ENCODE measurements around the gene AFF2. TPM values are rescaled to one million over a fixed set of nuclear protein-coding genes. Genes with fewer than 3 reads are reported as not detected.

The AFF2 gene
- total and polyA plus RNA-seq, 2 donors (not counting 3 experiments of a cell fraction or from before 2014, with no cell fraction given), result 0.03 to 0.07 TPM

GRCh38 chrX:148576396-148576795 is 76.0 kb downstream of the AFF2 start:
- no peak for DNase-seq (ENCODE audit: low read depth, low spot score)
- Histone ChIP-seq H3K4me3 (replicated peaks in 1 of 3; ENCODE audit: insufficient read depth in 1 of 3, low read depth in 1 of 3, low read length in 3 of 3) (no peak overlapping the region), H3K4me2 (ENCODE audit: insufficient read depth, low read length) (no peak overlapping the region), H3K9me3 (replicated peaks; ENCODE audit: control insufficient read depth, insufficient read depth, low read length) (no peaks in the 10 kb centered on the region), H4K20me1 (replicated peaks; ENCODE audit: control insufficient read depth, extremely low read depth, insufficient read depth, low read length) (no peaks in the 10 kb centered on the region), H3K27ac (ENCODE audit: insufficient read depth, low read depth, low read length) (no peak overlapping the region), H3K9me1 (replicated peaks; ENCODE audit: control insufficient read depth, extremely low read depth, insufficient read depth, low read length) (no peaks in the 10 kb centered on the region), H2AFZ (ENCODE audit: low read depth, low read length) (no peak overlapping the region), H3K27me3 (ENCODE audit: control insufficient read depth in 2 of 2, insufficient read depth in 2 of 2, low read length in 2 of 2) (no peaks in the 10 kb centered on the region), H3K4me1 (ENCODE audit: control insufficient read depth, extremely low read depth, insufficient read depth, low read length) (no peaks in the 10 kb centered on the region), H3K9ac (replicated peaks; ENCODE audit: extremely low read depth, insufficient read depth, low read length) (no peak overlapping the region), H3K79me2 (ENCODE audit: control insufficient read depth, insufficient read depth, low read length) (no peaks in the 10 kb centered on the region), H3K36me3 (ENCODE audit: control insufficient read depth in 2 of 2, extremely low read depth in 1 of 2, insufficient read depth in 2 of 2, low read length in 2 of 2) (no peaks in the 10 kb centered on the region)
- no TSS peak for BruUV-seq (replicated peaks)
- intact Hi-C loops (cut with micrococcal nuclease), result no loop called here
- ChIA-PET CTCF (no interaction called here), POLR2A (no interaction called here)
- no peak for FAIRE-seq
- TF ChIP-seq EZH2 (IDR thresholded peaks at IDR 0.05; ENCODE audit: borderline replicate concordance, low read depth, low read length, severe bottlenecking) (no peak), FOS (IDR thresholded peaks at IDR 0.05; ENCODE audit: borderline replicate concordance, insufficient read depth, low read length) (no peak), CTCF (IDR thresholded peaks at IDR 0.05; ENCODE audit: extremely low read depth in 1 of 2, insufficient read depth in 1 of 2, low read depth in 1 of 2, low read length in 2 of 2) (no peak), POLR2A (IDR thresholded peaks at IDR 0.05; ENCODE audit: low read depth, low read length) (no peak), MYC (IDR thresholded peaks at IDR 0.05; ENCODE audit: low read depth, low read length) (no peak), JUN (IDR thresholded peaks at IDR 0.05; ENCODE audit: borderline replicate concordance, insufficient read depth, insufficient read length, low read depth) (no peak), GATA2 (IDR thresholded peaks at IDR 0.05; ENCODE audit: insufficient read depth, insufficient read length, low read depth, low read length) (no peak), POLR2AphosphoS5 (IDR thresholded peaks at IDR 0.05; ENCODE audit: insufficient read depth, low read depth, low read length) (no peak), MAX (IDR thresholded peaks at IDR 0.05; ENCODE audit: insufficient read depth, insufficient read length) (no peak)
- dilution Hi-C loops (cut with MboI; ENCODE audit: extremely low pct_ligation_motif_present, low sequenced_read_pairs), result no loop called here

All from endothelial cell of umbilical vein (primary cell).